Amniotic epithelial cell (primary cell): Measurements from ENCODE around the gene AVPI1.
"Not testable (repeated sequence)": the region's sequence is repeated elsewhere in the genome, so short reads cannot be mapped to it uniquely, and the experiment has no call there.

ENCODE experiments used
- DNase-seq: peaks from one replicate; pipeline ENCODE4 v3.0.0-alpha.2; 2010; ENCODE audit warnings: low read depth

Gene AVPI1

GRCh38 chr10:97711640-97712572 lies 24.9 kb upstream of the AVPI1 start:
- no peak for DNase-seq

- peak; percentile 75 for DNase-seq
These were observed 22.2 kb upstream of the AVPI1 start for GRCh38 chr10:97708976-97709946.

DNA sequence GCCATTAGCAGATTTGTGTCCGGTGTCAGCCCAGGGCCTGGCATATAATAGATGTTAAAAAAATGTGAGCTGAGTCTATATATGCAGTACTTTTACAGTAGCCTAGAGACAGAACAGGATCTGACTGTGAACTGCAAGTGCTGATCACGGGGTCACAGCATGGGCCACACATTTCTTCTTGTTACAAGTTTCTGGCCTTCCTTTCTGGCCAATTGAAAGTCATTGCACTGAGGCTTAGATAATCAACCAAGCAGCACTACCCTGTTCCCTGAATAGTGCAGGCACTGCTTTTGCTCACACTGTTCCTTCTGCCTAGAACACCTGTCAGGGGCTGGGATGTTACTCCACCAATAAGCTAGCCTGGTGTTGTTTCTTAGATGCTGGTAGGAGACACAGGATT lies 21.1 kb upstream of the AVPI1 start:
- DNase-seq = no peak

DNA sequence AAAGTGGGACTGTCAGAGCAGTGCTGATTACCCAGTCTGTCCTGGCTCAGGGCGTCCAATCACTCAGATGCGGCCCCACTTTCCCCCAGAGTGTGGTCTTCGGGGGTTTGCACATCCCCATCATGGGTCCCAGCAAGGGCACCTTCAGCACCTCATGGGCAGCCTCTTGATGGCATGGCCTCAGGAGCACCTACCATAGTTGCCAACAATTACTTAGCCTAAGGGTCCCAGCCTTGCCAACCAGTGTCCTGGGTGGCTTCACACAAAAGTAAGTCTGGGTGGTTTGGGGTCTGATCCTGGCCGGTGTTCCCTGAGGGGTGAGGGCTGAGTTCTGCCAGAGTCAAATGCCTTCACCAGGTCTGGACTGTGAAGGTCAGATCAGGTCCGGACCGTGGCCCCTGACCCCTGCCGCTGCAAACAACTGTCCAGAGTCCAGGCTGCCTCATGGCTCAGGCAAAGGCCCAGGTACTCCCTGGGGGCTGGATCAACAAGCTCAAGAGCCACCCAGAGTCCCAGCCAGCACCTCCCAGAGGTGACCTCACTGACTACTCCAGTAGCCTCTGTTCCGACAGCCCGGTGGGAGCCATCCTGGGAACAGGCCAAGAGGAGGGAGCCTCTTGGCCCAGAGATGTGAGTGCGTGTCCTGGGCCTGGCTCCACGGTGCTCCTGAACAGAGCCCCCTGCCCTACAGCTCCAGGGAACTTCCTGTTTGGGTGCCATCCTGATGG lies 20.3 kb upstream of the AVPI1 start:
- no peak for DNase-seq

DNA sequence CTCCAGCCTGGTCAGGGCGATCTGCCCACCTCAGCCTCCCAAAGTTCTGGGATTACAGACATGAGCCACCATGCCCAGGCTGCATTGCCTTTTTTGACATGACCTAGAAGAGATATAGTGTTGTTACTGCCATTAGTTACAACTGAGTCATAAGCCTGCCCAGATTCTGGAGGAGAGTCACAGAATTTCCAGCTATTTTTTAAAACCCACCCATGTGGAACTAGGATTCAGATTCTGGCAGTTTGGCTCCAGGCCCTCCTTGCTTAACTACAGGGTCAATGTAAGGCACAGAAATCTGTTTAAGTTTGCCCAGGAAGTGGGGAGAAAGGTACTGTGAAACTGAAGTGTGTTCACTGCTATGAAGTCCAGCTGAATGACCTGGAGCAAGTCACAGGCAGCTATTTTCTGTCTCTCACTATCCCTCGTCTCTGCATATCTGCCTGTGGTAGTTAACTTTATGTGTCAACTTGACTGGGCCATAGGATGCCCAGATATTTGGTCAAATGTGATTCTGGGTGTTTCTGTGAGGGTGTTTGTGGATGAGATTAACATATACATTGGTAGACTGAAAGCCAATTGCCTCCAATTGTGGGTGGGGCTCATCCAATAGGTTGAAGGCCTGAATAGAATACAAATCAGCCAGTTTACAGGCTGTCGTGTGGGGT lies 18.1 kb upstream of the AVPI1 start:
- no peak for DNase-seq

DNA sequence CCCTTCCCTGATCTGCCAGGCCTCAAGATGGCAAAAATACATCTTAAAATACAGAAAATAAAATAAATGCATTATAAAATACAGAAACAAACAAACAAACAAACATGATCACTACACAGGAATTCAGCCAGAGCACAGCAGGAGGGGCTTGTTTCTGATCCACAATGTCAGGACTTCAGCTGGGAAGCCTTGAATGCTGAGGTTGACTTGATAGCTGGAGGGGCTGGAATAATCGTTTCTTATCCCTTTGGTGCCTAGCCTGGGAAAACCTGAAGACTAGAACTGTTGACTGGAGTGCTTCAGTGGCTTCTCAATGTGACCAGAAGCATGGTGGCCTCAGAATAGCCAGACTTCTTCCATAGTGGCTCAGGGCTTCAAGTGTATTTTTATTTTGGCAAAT lies 17.3 kb upstream of the AVPI1 start:
- no peak for DNase-seq

- DNase-seq = no peak
These were observed 16.5 kb upstream of the AVPI1 start for GRCh38 chr10:97703398-97704067.

GRCh38 chr10:97701438-97702069 lies 14.5 kb upstream of the AVPI1 start:
- peak; percentile 69 for DNase-seq

DNA sequence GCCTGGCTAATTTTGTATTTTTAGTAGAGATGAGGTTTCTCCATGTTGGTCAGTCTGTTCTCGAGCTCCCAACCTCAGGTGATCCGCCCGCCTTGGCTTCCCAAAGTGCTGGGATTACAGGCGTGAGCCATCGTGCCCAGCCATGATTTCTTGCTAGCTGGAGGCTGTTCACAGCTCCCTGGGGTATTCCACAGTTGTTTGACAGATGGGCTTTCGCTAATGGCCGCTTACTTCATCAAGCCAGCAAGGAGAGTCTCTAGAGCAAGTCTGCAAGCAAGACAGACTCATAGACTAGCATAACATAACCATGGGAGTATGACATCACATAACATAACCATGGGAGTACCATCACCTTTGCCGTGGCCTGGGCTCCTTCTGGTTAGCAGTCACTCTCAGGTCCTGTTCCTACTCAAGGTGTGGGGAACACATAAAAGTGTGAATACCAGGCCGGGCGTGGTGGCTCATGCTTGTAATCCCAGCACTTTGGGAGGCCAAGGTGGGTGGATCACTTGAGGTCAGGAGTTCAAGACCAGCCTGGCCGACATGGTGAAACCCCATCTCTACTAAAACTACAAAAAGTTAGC lies 11.1 kb upstream of the AVPI1 start:
- not testable (repeated sequence) for DNase-seq

DNA sequence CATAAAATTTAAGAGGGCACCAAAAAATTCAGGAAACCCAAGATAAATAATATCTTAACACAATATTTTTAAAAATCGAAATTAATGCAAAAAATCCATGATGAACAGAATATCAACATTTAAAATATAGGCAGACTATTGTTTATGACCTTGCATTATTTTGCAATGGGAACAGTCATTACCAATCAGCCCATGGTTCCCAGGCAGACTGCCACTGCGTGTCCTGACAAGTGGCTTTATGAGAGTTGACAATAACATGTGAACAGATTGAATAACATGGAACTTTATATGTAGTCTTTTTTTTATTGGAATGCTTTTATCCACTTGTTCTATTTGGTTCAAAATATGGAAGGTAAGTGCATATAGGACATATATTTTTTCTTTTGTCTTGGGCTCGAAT lies 3.1 kb upstream of the AVPI1 start:
- DNase-seq = no peak

DNA sequence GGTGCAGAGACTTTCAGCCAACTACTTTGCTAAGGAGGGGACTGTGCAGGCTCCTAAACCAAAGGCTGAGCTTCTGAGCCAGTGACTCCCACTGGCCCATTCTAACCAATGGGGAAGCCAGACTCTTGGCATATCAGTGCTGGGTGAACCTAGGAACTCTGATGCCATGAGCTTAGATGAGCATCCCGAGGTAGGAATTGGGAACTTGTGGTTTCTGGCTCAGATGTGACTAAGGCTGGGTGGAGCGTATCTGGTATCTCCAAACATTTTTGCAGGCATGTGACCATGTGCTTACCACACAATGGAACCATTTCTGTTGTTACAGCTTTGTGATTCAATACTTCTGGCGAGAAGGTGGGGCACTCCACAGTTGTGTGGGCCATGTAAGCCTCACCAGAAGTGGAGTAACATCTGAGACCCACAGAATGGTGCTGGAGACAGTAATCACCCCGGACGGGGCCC lies 2.5 kb upstream of the AVPI1 start:
- DNase-seq = peak; percentile 99

GRCh38 chr10:97687785-97688781 lies 1.0 kb upstream of the AVPI1 start:
- DNase-seq = peak; percentile 95

- DNase-seq = no peak
These were observed 610 bp downstream of the AVPI1 start for GRCh38 chr10:97686301-97686961.

- DNase-seq = peak; percentile 35
These were observed 1.6 kb downstream of the AVPI1 start for GRCh38 chr10:97685395-97685958.

GRCh38 chr10:97684866-97685394 lies 2.1 kb downstream of the AVPI1 start:
- no peak for DNase-seq

GRCh38 chr10:97684368-97684713 lies 2.7 kb downstream of the AVPI1 start:
- not testable (repeated sequence) for DNase-seq

DNA sequence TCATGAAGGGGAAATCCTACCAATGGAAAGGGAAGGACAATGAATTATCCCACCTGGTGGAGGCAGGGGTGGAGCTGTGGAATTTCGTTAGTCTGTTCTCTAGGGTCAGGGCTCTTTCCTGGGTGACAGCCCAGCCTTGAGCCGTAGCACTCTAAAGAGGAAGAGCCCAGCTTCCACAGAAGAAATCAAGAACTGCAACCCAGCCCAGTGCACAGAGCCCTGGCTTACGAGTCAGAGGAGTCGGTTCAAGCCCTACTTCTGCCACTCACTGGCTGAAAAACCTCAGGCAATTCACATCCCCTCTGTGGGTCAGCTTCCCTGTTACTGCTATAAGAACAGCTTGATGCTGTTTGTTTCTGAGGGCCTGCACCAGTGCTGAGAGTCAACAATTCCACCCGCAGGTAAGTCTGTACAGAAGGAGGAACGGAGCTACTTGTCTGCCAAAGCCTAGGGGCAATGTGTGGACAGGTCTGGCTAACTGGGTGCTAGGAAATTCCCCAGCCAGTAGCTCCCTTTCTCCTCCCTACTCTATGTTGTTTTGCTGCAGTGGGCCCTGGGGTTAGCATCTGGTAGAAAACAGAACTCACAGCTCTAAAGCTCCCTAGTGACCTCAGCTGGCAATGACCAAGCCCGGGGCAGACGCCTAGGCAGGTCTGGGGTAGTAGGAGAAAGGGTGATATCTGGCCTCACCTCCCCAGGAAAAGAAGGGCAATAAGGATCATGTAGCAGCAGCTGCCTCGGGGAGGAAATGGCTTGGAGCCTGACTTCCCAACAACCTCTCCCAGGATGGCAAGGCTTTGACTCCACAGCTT lies 3.3 kb downstream of the AVPI1 start:
- peak; percentile 45 for DNase-seq
